HL-60 (cell line): ENCODE measurements around the gene FAM110A.

Source experiments
- DNase-seq, 2 experiments: peaks; one replicate each; pipeline ENCODE4 v3.0.0-alpha.2; 2010 to 2020; ENCODE audit warnings: low read depth in 1 of 2, low spot score in 1 of 2
- H3K27ac ChIP-seq: fragments of 250-450 bp; sonication (Bioruptor Pico); replicated peaks from 2 replicates; pipeline ENCODE4 v1.5.1; 2020; ENCODE audit warnings: mild to moderate bottlenecking, moderate library complexity
- H3K27me3 ChIP-seq: fragments of 250-450 bp; sonication (Bioruptor Pico); 2 replicates; pipeline ENCODE4 v1.5.1; 2021; ENCODE audit warnings: mild to moderate bottlenecking, moderate library complexity; ENCODE audit not compliant: insufficient read depth, poor library complexity, severe bottlenecking
- H3K4me3 ChIP-seq: replicated peaks from 2 replicates; pipeline ENCODE4 v1.5.1; 2011; ENCODE audit warnings: mild to moderate bottlenecking, control low read depth, low read length; ENCODE audit not compliant: insufficient read depth
- CTCF ChIP-seq: IDR thresholded peaks from one replicate; pipeline ENCODE4 v1.5.1; 2011; ENCODE audit warnings: low read length, control low read depth, inconsistent platforms; ENCODE audit not compliant: insufficient read depth
- GABPA ChIP-seq: IDR thresholded peaks from 2 replicates; pipeline ENCODE4 v1.6.1; 2012; ENCODE audit warnings: low read depth
- POLR2AphosphoS5 ChIP-seq: IDR thresholded peaks from 2 replicates; pipeline ENCODE4 v1.6.1; 2012; ENCODE audit warnings: low read depth
- REST ChIP-seq: IDR thresholded peaks from 2 replicates; pipeline ENCODE4 v1.6.1; 2012; ENCODE audit warnings: low read depth; ENCODE audit not compliant: insufficient replicate concordance
- SPI1 ChIP-seq: IDR thresholded peaks from 2 replicates; pipeline ENCODE4 v1.6.1; 2012; ENCODE audit warnings: low read depth, mild to moderate bottlenecking, borderline replicate concordance

The FAM110A gene

GRCh38 chr20:889106-889505 is 55.6 kb downstream of the FAM110A start:
- no peak for TF ChIP-seq POLR2AphosphoS5
- no peak for TF ChIP-seq REST
- TF ChIP-seq CTCF, result no peak
- no peak for TF ChIP-seq SPI1
- no peak for TF ChIP-seq GABPA
- Histone ChIP-seq H3K27me3 (peaks cover 15% of the 10 kb centered on the region), H3K27ac (no peak overlapping the region), H3K4me3 (no peak overlapping the region)
- DNase-seq, result peak; percentile 34 to 49

GRCh38 chr20:889932-890463 is 56.5 kb downstream of the FAM110A start:
- TF ChIP-seq CTCF (no peak), GABPA (no peak), POLR2AphosphoS5 (no peak), REST (no peak), SPI1 (no peak)
- peaks cover 10% of the 10 kb centered on the region for H3K27me3 ChIP-seq
- no peak overlapping the region for H3K4me3 ChIP-seq
- H3K27ac ChIP-seq, result no peak overlapping the region
- DNase-seq, result no peak

- no peak for TF ChIP-seq CTCF
- no peak for TF ChIP-seq SPI1
- no peak for TF ChIP-seq GABPA
- no peak for TF ChIP-seq REST
- TF ChIP-seq POLR2AphosphoS5, result no peak
- Histone ChIP-seq H3K27ac (no peak overlapping the region), H3K27me3 (peaks cover 7% of the 10 kb centered on the region), H3K4me3 (no peak overlapping the region)
- DNase-seq, result no peak
Measured at GRCh38 chr20:890666-891057, 57.1 kb downstream of the FAM110A start.
